HG02981 (cell line): ENCODE measurements around the gene LDAH.

Experiments used
- ATAC-seq: cut with Tn5 transposase; IDR thresholded peaks from one replicate; pipeline ENCODE4 v1.9.1; 2021; ENCODE audit warnings: mild to moderate bottlenecking, moderate library complexity; ENCODE audit not compliant: unreplicated experiment

The LDAH gene

DNA sequence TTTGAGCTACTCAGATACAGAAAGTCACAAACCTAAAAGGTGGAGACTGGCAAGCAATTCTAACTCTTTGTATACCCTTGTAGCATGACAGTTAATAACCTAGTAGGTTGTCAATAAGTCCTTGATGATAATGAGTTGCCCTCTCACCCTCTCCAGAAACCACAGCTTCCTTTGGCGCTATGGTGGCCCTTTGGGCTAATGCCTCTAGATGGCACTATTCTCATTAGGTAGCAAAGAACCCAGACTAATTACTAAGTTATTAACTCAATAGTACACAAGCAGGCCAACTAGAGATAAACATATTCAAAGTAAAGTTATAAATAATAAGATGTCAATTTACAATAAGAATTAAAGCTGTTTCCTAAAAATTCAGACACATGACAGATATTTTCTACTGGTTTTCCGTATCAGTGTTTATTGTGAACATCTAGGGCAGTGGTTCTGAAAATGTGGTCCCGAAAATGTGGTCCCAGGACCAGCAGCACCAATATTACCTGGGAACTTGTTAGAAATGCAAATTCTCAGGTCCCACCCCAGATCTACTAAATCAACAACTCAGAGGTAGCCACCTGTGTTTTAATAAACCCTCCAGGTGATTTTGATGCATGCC, 41.1 kb downstream of the LDAH start:
- ATAC-seq = no peak

DNA sequence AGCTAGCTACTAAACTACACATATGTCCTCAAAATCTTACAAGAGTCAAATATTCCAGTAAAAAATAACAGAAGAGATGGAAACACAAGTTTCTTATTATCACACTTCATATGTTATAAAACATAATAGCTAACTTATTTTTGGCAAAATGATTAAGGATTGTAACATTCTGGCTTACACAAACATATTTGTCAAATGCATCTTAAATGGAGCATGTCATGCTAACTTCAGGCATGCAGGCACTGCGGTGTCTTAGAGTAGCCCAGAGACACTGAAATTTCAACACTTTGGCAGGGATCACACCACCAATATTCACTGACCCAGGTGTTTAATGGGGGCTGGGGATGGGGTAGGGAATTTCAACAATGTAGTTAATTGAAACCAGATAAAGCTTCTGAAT, 51.6 kb downstream of the LDAH start:
- no peak for ATAC-seq

DNA sequence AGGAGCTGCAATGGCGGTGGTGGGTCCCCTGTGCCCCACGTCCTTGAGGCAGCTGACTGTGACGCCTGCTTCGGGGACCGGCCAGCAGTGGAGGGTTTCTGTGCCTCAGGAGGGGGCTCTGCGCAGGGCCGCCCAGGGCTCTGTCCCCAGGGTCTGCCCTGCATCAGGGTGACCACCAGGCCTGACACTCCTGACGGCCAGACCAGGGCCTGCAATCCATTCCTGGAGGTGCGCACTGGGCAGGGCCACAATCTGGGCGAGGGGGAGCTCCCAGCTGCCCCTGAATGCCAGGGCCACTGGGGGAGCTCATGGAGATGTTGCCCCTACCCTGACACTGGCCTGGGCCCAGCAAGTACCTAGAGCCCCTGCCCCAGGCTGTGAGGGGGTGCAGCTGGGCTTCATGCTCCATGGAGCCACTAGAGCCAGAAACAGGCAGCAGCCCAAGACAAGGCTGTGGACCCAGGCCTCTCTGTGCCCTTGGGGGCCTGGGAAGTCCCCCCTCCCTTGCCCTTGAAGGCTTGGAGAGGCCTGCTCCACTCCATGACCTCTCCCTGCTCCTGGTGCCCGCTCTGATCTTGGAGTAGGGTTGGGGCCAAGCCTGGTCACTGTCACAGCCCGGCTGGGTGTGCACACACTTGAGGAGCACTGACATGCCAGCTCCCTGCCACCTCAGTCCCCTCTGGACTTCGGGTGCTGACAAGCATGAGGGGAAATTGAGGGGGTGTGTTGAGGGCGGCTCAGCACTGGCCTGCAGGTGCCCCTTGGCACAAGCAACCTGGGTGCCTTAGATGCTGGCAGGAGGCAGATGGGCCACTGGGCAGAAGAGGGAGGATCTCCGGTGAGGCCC, 55.9 kb downstream of the LDAH start:
- ATAC-seq = no peak

DNA sequence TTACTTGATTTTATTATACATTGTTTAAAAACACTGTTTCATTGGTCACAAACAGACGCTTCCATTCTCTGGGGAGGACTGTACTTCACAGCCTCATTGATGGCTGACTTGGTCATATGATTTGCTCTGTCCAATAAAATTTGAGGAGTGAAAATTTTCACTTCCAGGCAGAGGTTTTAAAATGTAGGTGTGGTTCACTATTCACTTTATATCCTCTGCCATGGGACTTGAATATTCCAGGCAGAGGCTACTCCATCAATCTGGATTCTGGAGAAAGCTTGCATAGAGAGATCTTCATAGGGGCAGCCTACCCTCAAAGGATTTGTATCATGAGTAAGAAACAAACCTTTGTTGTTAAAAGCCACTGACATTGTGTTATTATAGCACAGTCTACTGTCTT, 56.7 kb downstream of the LDAH start:
- ATAC-seq = no peak

DNA sequence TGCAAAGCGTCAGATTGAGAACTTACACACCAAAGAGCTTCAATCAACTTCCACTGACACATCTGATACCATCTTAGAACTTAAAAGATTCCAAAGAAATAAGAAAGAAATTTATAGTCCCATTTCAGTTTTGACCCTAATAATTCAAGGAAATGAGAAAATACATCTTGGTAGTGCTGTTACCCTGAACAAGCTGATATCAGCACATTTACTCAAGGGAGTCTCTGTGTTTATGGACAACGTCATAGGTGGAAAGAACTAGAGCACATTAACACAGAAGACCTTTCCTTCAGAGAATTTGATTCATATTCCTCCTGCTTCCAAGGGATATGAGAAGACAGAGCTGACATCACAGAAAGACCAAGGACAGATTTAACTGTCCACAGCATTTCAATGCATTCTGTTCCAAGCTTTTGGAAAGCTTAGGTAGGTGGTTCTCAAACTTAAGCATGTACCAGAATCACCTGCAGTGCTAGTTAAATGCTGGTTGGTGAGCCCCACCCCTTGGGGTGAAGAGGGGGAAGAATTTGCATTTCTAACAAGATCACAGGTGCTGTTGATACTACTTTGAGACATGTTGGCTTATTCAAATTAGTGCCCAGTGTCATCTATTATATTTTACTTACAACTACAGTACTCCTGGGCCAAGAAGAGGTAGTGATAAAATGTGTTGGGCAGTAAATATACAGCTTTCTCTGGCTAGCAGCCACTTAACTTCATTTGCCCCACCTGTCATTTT, 59.8 kb downstream of the LDAH start:
- no peak for ATAC-seq

DNA sequence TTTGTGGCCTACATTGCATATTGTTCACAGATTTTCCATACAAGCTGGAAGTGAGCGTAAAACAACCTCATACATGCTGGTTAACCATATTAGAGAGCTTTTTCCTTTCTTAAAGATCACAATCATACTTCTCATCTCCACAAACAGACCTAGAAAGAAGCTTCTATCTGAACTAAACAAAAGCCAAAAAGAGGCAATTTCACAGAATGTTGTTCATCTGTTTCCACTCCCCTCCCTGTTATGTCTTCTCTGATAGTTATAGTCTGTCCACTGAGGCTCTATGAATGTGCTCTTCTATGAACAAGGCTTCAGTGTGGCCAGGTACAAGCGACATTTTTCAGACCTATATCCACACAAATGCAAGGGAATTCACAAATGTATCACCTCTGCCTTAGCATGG, 63.4 kb downstream of the LDAH start:
- no peak for ATAC-seq

DNA sequence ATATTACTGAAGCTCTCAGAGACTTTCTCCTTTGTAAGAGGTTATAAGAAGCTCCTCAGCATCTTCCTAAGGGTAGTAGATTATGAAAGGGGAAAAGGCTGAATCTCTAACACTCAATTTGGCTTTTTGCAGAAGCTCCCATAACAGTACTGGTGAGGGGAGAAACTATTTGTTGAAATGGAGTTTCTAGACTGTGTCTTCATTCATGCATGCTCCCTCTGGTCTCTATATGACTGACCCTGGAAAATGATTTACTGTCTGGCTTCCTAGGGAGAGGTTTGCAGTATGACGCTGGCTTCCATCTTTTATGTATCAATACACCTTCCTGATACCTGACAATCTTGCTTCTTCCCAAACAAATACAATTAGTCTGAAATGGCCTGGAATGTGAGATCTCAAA, 63.9 kb downstream of the LDAH start:
- ATAC-seq = peak; percentile 91

DNA sequence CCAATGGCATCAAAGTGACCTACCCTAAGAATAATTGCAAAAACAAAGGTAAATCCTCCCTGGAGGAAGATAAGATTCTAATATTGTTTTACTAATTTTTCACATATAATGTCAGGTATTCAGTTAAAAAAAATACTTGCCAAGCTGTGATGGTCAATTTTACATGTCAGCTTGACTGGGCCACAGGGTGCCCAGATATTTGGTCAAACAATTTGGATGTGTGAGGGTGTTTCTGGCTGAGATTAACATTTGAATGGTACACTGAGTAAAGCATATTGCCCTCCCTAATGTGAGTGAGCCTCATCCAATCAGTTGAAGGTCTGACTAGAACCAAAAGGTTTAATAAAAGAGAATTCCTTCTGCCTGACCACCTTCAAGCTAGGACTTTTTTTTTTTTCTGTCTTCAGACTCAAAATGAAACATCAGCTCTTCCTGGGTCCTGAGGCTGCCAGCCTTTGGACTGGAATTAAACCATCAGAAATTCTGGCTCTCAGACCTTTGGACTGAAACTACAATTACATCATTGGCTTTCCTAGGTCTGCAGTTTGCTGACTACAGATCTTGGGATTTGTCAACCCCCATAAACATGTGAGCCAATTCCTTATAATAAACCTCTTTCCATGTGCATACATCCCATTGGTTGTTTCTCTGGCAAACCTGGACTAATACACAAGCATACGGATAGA, 65.4 kb downstream of the LDAH start:
- ATAC-seq = no peak

DNA sequence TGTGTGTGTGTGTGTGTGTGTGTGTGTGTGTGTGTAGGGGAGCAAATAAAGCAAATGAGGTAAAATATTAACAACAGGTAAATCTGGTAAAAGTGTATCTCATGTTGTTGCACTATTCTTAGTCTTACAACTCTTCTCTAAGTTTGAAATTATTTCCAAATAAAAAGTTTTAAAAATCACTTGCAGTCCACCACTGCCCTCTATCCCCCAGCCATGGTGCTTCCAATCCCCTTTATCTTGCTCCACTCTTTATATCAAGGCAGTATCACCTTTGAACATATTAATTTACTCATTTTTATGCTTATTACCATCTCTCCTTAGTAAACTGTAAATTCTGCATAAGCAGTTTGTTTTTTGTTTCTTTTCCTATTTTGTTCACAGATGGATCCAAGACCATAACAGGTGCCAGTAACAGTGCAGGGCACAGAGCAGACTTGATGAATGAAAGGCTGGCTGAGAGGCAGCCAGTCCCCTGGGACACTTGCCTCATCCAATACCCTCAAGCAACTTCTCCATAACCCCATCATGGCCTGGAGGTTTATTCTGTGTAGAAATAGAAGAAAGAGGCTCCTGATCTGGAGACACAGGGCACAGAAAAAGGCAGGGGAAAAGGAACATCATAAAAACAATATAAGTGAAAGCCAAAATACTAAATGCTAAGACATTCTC, 67.6 kb downstream of the LDAH start:
- no peak for ATAC-seq

DNA sequence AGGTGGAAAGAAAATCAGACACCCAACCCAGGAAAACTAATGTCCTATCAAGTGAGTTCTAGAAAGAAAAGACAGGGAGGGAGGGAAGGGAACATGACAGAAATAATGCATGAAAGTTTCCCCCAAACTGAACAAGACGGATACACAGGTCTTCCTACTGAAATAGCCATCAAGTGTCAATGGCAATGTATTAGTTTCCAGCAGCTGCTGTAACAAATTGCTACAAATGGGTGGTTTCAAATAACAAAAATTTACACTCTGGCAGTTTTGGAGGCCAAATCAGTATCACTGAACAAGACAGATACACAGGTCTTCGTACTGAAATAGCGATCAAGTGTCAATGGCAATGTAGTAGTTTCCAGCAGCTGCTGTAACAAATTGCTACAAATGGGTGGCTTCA, 70.6 kb downstream of the LDAH start:
- ATAC-seq = no peak

DNA sequence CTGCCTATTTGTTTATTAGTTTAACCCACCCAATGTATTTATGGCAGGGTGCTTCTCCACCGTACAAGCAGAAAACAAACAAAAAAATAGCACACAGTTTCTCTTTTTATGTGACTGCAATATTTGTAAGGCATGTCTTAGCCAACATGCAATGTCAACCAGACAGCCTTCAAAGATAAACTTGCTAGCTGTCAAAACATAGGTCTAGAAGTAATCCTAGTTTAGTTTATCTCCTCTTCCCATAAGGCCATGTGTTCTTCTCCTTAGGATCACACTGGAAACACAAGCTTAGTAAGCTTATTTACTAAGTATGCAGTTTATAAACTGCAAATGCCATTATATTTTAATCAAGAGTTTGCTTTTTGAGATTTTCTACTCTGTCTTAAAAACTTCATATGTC, 75.6 kb downstream of the LDAH start:
- no peak for ATAC-seq

DNA sequence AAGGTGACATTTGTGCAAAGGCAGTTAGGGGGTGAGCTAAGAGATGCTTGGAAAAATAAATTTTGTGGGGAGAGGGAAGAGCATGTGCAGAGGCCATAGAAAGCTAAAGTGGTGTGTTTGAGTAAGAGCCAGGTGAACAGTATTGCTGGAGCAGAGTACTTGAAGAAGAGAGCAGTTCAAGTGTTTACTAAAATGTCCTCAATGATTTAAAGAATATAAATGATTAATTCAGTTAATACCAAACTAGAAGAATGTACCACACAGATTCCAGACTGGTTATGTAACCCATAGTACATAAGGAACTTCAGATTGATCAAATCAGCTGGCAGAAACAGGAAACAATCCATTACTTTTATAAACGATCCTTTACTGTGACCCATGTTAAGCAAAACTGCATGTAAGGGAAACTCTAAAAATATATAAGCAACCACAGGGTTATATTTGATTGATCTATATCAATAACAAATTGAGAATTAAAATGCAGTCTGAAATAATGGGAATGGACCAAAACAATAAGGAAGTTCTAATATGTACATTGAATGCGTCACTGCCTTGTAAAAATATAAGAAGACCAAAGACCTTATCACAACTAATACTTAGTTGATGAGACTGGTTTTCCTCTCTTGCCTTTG, 76.9 kb downstream of the LDAH start:
- no peak for ATAC-seq

DNA sequence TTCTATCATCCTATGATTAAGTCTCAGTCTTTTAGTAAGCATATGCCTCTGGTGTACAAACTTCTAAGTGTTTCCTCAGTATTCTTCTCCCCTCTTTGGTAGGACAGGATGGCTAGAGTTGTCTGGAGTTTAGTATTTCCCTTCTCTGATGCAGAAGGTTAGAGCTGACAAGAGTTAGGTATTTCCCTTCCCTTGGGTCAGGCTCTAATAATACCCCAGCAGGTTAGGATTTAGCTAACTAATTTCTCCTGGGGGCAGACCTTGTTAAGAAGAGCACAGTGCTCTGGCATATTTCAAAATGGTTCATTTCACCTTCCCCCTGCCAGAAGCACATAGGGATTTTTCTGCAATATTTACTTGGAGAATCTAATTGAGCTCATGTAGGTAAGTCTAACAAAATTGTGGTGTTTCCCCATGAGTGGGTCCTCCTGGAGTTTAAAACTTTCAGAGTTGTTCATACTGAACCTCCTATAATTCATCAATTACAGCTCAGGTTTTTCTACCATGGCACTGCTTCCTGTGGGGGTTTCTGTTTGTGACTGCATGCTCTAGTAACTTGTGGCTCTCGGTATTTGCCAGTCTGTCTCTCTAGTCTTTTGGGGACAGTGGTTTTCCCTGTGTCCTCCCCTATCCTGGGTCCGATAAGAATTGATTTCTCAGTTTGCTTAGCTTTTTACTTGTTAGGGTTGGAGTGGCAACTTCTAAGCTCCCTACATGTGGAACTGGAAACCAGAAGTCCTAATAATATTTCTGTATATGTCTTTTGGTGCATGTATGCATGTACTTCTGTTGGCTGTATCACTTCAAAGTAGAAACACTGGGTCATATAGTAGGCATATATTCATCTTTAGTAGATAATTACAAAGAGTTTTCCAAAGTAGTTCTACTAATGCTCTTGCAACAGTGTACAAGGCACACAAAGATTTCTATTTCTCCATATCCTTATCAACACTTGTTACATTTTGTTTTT, 78.2 kb downstream of the LDAH start:
- ATAC-seq = peak; percentile 96

DNA sequence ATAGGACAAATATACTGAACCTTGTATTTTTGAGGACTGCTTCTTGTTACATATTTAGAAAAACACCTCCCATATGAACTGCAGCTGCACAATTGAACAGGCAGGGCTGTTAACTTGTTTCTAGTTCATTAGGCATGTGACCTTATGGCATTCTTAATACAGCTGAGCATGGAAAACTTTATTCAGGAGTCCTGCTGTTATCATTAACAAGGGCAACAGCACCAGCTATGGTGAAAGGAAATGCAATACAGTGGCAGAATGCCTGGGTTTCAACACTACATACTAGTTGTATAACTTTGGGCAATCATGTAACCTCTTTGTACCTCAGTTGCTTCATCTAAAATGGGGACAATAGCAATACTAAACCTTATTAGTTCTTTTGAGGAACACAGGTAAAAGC, 84.1 kb downstream of the LDAH start:
- no peak for ATAC-seq

DNA sequence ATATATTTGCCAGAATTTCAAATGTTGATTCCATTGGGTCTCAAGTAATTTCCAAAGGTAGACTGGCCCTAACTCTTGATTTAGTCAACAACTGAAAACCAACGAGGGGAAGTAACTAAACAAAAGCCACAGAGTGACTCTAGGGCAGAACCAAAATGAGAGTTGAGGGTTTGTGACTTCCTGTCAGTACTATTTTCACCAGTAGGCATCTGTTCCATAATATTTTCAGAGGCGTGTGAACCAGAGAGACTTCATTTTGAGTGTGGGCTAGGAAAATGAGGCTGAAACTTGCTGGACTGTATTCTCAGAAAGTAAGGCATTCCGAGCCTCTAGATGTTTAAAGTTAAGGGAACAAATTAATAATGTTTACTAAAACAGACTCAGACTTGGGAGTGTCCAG, 85.4 kb downstream of the LDAH start:
- peak; percentile 98 for ATAC-seq

DNA sequence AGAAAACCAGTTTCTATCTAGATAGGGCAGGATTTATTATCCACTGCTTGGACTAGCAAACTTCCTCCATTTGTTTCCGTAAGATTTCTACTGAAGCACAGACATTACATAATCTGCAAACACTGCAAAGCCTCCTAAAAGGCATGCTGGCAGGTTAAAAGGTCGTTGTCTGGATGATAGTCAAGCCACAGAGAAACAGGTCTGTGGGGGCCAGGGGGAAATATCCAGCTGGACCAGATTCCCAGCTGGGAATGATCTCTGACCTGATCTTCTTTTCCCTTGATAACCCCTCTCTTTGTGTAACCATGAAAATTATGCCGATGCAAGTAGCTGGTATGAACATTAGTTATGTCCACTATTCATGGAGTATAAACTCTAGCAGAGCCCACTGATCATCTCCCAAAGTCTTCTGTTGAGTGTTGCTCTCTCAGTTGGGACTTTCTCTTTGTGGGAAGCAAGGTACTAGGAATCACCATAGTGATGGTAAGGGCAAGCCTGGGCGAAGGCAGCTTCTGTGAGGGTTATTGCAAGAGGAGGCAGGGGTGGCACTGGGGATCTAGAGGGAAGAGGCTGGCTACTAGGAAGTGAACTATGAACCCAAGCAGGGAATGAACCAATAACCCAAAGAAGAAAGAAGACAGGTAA, 94.7 kb downstream of the LDAH start:
- ATAC-seq = no peak

DNA sequence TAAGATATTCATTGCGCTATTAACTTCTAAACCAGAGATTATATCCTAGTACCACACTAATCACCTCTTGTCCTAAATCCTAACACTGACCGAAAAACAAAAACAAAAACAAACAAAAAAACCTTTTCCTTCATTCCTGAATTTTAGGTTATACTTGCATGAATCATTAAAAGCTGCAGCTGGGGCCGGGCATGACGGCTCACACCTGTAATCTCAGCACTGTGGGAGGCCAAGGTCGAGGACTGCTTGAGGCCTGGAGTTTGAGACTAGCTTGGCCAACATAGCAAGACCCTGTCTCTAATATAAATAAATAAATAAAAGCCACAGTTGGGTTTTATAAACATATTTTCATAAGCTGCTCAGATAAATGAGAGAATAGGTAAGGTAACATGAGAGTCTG, 96.0 kb downstream of the LDAH start:
- ATAC-seq = no peak

DNA sequence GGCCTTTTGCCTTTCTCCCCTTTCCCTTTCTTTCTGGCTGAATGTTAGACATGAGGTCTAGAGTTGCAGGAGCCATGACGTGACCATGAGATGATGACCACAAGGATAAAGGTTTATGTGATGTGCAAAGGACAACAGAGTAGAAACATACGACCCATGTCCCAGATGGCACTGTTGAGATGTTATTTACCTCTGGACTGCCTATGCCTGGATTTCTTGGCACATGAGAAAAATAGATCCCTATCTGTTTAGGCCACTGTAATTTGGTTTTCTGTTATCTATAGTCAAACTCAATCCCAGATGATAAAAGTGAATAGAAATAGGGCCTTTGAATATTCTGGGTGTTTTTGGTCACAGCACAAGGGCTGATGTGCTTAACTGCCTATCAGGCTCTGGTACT, 97.1 kb downstream of the LDAH start:
- ATAC-seq = no peak
